IPS-18c (cell line): ENCODE data around the gene SLC34A3.
"Not testable (repeated sequence)": the region's sequence is repeated elsewhere in the genome, so short reads cannot be mapped to it uniquely, and the experiment has no call there.

ENCODE experiments used
- H3K4me3 ChIP-seq: 2 replicates; pipeline ENCODE4 v1.7.0; 2013; ENCODE audit warnings: low read depth, mild to moderate bottlenecking, low read length, moderate library complexity; ENCODE audit not compliant: insufficient read depth
- H3K9me3 ChIP-seq: one replicate; pipeline ENCODE4 v1.6.1; 2013; ENCODE audit warnings: mild to moderate bottlenecking, low read length, moderate library complexity; ENCODE audit not compliant: control insufficient read depth, insufficient read depth

Gene SLC34A3

DNA sequence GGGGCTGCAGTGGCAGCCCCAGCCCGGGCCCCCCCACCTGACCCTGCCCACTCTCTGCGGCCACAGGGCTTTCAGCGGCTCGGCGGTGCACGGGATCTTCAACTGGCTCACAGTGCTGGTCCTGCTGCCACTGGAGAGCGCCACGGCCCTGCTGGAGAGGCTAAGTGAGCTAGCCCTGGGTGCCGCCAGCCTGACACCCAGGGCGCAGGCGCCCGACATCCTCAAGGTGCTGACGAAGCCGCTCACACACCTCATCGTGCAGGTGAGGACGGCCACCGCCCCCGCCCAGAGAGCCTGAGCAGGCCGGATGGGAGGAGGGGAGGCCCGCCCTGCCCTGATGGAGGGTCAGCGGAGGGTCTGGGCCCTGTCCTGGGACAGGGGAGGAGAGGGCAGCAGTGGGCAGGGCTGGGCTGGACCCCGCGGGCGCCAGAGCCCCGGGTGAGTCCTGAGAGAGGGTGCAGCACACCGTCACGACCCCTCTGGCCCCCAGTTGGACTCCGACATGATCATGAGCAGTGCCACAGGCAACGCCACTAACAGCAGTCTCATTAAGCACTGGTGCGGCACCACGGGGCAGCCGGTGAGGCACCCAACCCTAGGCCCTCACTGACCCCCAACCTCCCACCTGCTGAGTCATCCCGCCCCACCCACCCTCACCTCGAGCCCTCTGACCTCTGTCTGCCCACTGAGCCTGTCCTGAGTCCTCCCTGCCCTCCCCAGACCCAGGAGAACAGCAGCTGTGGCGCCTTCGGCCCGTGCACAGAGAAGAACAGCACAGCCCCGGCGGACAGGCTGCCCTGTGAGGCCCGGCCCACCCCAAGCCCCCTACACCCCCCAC lies 2.7 kb downstream of the SLC34A3 start:
- Histone ChIP-seq H3K4me3 (no peak overlapping the region), H3K9me3 (no peaks in the 10 kb centered on the region)

DNA sequence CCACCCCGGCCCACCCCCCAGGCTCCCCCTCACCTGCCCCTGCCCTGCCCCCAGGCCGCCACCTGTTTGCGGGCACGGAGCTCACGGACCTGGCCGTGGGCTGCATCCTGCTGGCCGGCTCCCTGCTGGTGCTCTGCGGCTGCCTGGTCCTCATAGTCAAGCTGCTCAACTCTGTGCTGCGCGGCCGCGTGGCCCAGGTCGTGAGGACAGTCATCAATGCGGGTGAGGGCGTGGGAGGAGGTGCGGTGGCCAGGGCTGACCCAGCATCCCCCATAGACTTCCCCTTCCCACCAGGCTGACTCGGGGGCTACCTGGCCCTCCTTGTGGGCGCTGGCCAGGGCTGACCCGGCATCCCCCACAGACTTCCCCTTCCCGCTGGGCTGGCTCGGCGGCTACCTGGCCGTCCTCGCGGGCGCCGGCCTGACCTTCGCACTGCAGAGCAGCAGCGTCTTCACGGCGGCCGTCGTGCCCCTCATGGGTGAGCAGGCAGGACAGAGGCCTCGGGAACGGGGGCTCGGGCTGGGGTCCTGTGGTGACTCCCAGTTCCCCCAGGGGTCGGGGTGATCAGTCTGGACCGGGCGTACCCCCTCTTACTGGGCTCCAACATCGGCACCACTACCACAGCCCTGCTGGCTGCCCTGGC lies 3.5 kb downstream of the SLC34A3 start:
- Histone ChIP-seq H3K4me3 (no peak overlapping the region; the same call in 1 of the 2 replicates), H3K9me3 (no peaks in the 10 kb centered on the region)

GRCh38 chr9:137234758-137235423 lies 4.2 kb downstream of the SLC34A3 start:
- Histone ChIP-seq H3K9me3 (no peaks in the 10 kb centered on the region), H3K4me3 (no peak overlapping the region; the same call in 1 of the 2 replicates)

GRCh38 chr9:137235424-137236237 lies 4.9 kb downstream of the SLC34A3 start:
- H3K4me3 ChIP-seq: no peak overlapping the region
- no peaks in the 10 kb centered on the region for H3K9me3 ChIP-seq

DNA sequence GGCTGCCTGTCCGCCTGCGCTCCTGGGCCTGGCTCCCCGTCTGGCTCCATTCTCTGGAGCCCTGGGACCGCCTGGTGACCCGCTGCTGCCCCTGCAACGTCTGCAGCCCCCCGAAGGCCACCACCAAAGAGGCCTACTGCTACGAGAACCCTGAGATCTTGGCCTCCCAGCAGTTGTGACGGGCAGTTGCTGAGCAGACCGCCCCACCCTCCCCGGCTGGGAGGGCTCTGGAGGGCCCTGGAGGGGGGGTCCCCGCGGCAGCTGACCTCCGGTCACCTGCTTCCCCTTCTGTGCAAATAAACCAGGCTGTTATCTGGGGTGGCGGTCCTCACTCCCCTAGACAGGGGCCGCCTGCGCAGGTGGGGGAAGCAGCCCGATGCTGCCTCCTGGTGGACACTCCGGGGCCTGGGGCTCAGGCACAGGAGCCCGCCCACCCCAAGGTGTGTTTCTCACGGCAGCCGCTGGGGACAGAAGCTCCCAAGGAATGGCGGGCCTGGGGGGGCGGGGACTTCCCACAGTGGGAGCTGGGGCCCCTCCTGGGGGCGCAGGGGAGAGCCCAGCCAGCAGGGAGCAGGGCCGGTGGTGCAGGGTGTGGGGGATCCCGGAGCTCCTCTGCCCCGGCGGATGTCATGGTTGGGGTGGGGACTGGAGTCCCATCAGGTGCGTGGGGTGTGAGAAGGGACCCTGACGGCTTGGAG lies 5.7 kb downstream of the SLC34A3 start:
- no peak overlapping the region for H3K4me3 ChIP-seq

DNA sequence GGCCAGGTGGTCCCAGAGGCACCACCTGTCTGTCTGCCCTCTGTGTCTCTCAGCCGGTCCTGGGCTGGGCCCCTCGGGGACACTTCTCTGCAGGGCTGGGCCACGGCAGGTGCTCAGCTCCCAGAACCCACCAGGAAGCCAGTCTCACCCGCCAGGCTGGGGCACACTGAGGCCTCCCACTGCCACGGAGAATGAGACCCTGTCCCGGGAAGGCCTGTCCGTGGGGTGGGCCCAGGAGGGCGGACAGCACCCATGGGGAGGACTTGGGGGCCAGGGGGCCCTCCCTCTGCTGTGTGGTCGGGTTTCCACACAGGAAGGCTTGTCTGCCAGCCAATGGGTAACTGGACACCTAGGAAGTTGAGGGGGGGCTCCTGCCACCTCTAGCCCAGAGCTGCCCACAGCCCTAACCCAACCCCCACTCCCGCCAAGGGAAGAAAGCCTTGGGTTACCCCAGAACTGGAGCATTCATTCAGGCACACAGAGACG lies 6.3 kb downstream of the SLC34A3 start:
- Histone ChIP-seq H3K4me3 (no peak overlapping the region), H3K9me3 (no peaks in the 10 kb centered on the region)

More for the DNA sequence above, 5.7 kb downstream of the SLC34A3 start:
- no peaks in the 10 kb centered on the region for H3K9me3 ChIP-seq

DNA sequence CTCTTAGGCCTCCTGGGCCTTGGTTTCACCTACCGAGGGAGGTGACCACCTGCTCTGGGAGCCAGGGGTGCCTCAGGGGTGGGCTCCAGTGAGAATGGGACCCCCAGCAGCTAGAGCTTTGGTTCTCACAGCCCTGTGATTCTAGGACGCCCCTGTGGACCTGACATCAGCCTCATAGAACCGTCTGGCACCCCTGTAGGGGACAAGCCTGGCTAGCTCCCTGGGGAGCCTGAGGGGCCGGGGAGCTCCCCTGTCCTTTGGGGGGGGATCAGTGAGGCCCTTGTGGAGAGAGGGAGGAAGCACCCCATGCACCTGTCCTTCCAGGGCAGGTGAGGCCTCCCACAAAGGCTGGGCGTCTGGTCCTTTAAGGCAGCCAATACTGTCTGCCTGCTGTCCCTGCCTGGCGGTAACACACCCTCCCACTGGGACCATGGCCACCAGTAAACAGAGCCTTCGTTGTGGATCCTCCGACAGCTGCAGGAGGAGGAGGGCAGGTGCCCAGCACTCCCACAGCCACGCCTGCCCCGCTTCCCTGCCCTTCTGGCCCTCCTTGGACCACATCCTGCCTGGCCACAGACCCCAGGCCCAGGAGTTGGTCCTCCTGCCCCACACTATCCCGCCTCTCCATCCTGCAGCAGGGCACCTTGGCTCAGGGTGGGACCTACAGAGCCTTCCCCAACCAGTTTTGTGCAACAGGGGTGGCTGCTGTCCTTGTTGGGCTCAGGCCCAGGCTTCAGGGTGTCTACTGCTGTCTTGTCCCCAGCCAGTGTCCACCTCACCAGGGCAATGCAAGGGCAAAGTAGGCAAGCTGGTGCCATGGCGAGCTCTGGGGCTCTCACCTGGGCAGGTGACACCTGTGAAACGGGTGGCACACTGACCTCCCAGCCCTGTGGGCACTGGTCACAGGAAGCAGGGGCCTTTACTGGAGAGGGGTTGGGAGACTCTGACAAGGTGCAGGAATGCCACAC lies 7.3 kb downstream of the SLC34A3 start:
- Histone ChIP-seq H3K9me3 (no peaks in the 10 kb centered on the region), H3K4me3 (no peak overlapping the region)

DNA sequence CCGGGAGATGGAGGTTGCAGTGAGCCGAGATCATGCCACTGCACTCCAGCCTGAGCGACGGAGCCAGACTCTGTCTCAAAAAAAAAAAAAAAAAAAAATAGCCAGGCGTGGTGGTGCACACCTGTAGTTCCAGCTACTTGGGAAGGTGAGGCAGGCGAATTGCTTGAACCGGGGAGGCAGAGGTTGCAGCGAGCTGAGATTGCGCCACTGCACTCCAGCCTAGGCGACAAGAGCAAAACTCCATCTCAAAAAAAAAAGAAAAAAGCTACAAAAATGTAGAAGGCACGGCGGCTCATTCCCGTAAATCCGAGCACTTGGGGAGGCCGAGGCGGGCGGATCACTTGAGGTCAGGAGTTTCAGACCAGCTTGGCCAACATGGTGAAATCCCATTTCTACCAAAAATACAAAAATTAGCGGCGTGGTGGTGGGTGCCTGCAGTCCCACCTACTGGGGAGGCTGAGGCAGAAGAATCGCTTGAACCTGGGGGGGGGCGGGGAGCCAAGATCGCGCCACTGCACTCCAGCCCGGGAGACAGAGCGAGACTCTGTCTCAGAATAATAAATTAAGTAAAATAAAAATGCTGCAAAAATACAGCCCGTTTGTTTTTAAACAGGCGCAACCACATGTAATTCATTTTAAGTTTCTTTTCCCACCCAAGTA lies 9.0 kb downstream of the SLC34A3 start:
- peak overlapping the region; percentile 93 for H3K4me3 ChIP-seq
- H3K9me3 ChIP-seq: not testable (repeated sequence)

DNA sequence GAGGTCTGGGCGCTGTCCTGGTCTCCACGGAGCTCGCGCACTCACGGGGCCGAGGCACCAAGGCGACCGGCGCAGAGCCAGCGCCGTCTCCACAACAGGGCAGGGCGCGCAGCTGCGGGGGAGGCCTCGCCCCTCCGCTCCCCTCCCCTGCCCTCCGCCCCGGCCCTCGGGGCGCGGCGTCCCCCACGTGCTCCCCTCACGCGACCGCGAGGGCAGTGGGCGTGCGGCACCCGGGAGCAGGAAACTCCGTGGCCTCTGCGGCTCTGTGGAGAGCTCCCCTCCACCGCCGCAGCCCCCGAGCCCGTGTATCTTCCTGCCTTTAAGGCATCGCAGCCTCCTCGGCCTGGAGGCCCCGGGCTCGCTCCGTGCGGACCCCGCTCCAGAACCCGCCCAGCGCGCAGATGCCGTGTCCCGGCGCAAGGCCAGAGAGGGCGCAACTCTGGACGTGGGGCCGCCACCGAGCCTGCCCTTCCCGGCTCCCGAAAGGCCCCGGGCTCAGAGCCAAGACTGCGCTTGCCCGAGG lies 9.7 kb downstream of the SLC34A3 start:
- peak overlapping the region; percentile 93 for H3K4me3 ChIP-seq
- H3K9me3 ChIP-seq: no peaks in the 10 kb centered on the region

DNA sequence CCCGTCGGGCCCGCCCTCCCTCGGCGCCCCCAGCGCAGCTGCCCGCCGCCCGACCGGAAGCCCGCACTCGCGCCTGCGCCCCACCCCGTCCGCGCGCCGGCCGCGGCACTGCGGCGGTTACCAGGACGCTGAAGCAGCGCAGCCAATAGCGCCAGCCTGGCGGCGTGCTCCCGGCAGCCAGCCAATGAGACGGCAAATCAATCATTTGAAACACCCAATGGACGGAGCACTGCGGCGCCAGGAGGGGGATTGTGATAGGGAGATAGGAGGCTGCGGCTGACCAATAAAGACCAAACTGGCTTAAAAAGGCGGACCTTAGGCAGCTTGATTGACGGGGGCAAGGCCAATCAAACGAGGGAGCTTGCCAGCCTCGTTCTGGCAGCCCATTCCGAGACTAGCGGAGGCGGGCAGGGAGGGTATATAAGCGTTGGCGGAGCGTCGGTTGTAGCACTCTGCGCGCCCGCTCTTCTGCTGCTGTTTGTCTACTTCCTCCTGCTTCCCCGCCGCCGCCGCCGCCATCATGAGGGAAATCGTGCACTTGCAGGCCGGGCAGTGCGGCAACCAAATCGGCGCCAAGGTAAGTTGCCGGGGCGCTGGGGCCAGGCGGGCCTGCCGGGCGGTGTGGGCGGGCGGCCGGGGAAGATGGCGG lies 10.3 kb downstream of the SLC34A3 start, which contains the start of gene TUBB4B:
TUBB4B (plus strand) TSS at position 447 of the 649 bp plus-strand sequence; CDS start at position 521, 74 bp downstream.
- H3K9me3 ChIP-seq: no peaks in the 10 kb centered on the region
- peak within 1 kb of the TSS; percentile 93 for H3K4me3 ChIP-seq

- Histone ChIP-seq H3K4me3 (peak overlapping the region; percentile 84), H3K9me3 (no peaks in the 10 kb centered on the region)
Observed at GRCh38 chr9:137241490-137242268, 11.0 kb downstream of the SLC34A3 start.

DNA sequence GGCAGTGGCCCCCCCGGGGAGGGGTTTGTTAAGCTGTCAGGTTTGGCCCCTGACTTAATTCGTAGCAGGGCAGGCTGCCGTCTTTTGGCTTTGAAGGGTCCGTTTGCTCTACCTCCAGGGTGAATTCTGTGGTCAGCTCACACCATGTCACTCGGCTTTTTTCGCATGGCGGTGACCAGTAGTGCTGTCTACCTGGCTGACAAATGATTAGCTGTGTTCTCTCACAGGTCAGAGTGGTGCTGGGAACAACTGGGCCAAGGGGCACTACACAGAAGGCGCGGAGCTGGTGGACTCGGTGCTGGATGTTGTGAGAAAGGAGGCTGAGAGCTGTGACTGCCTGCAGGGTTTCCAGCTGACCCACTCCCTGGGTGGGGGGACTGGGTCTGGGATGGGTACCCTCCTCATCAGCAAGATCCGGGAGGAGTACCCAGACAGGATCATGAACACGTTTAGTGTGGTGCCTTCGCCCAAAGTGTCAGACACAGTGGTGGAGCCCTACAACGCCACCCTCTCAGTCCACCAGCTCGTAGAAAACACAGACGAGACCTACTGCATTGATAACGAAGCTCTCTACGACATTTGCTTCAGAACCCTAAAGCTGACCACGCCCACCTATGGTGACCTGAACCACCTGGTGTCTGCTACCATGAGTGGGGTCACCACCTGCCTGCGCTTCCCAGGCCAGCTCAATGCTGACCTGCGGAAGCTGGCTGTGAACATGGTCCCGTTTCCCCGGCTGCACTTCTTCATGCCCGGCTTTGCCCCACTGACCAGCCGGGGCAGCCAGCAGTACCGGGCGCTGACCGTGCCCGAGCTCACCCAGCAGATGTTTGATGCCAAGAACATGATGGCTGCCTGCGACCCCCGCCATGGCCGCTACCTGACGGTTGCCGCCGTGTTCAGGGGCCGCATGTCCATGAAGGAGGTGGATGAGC lies 11.8 kb downstream of the SLC34A3 start:
- Histone ChIP-seq H3K4me3 (peak overlapping the region; percentile 84), H3K9me3 (no peaks in the 10 kb centered on the region)

DNA sequence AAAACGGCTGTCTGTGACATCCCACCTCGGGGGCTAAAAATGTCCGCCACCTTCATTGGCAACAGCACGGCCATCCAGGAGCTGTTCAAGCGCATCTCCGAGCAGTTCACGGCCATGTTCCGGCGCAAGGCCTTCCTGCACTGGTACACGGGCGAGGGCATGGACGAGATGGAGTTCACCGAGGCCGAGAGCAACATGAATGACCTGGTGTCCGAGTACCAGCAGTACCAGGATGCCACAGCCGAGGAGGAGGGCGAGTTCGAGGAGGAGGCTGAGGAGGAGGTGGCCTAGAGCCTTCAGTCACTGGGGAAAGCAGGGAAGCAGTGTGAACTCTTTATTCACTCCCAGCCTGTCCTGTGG lies 12.5 kb downstream of the SLC34A3 start:
- H3K4me3 ChIP-seq, H3K9me3 ChIP-seq: not testable (repeated sequence)
